D341Med (cell line): Measurements from ENCODE around the gene DYNC1I1.

Experiments
- DNase-seq: peaks from one replicate; pipeline ENCODE4 v3.0.0; 2012; ENCODE audit warnings: low spot score

Gene DYNC1I1

DNA sequence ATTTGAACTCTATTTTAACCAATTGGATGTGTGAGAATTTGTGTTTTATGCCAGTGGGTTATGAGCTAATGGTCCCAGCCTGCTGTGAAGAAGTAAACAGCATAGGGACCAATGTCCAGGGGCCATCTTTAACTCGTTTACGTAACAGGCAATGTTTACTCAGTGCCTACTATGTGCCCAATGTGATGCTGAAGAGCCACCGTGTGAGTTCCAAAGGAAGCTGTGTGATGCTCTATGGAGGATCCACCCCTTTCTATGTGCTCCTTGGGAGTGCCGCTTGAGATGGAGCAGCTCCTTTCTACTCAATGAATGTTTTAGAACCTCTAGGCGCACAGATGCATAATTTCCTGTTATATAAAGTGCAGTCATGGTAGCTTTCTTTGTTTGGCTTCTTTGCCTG is 21.3 kb downstream of the DYNC1I1 start:
- no peak for DNase-seq

DNA sequence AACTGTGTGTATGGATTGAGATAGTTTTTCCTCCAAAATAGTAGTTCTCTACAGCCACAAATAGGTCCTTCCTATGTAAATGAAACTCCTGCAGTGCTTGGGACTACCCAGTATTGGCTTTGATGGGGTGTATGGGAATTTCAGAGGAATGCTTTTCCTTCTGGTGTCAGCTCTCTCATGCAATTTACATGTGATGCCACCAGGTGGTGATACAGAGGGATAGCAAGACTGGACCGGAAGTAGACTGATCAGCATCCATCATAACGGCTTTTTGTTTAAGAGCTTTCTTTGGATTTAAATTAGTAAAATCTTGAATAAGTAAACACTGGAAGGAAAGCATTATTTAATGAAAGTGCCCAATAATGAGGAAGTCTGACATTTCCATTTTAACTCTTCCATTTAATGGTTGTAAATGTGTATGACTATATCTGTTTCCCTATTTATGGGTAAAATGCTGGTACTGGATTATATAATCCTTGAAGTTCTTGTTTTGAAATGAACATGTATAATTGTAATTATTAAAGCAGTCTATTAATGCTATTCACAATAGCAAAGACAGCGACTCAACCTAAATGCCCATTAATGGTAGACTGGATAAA is 22.7 kb downstream of the DYNC1I1 start:
- DNase-seq, result peak; percentile 33

DNA sequence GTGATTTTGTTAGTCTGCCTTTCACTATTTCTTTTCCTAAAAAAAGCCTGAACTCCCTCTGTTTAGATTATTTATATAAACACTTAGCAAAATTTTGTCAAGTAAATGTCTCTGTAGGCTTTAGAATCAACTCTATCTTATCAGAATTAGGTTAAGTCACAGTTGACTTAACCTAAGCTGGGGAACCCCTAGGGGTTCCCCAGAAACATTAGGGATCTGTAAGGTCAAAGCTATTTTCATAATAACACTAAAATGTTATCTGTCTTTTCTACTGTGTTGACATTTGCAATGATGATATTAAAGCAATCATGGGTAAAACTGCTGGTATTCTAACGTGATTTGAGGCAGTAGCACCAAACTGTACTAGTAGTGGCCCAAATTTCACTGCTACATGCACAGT is 24.3 kb downstream of the DYNC1I1 start:
- DNase-seq, result no peak

DNA sequence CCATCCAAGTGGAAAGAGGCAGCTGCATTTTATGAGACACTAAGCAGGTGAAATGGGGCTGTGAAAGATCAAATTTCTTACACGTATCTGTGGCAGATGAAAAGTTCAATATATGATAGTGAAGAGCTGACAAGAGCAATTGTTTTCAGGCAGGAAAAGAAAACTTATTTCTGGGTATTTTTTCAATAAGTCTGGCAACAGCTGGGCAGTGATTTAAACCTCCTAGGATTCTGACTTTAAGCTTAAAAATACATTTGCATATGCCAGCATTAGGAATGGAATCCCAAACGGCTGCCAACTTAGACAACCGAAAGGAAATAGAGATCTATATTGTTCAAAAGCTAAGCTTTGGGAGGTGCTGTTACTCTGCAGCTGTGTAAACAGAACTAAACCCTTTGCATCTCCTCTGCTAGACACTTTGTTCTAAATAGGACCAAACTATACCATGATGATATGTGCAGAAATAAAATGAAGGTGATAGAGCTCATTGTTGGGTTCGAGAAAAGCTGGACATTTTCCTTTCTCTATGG is 26.1 kb downstream of the DYNC1I1 start:
- no peak for DNase-seq

DNA sequence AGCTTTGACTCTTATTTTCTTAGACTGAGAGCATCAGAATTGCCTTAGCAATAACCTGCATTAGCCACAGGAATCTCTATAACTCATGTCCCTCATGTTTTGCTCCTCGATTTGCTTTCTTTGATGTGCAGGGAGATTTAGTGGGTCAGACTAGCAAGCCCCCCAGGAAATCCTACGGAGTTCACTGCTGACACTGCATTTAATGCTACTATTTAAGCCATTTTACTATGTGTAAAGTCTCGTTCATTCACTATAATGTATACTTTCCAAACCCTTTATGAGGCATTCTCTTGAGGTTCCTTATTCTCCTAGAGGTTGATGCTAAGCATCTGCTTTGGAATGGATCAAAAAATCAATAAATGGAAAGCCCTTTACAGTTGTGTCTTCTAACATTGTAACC is 28.4 kb downstream of the DYNC1I1 start:
- DNase-seq, result no peak

DNA sequence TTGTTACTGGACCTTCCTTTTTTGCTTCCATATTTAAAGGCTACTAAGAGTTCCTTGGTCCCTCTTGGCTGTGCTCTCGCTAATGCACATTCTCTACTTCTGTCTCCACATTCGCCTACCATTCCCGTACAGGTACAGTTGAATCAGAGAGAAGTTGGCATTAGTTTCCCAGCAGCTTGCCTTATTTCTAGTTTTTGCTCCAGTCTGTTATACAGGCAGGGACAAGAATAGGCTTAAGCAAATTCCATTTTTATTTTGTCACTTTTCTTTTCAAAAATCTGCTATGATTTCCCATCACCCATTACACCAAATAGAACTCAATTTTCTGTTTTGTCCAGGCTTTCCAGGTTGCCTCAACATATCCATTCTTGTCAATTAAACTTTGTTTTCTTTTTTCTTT is 29.9 kb downstream of the DYNC1I1 start:
- DNase-seq, result no peak

DNA sequence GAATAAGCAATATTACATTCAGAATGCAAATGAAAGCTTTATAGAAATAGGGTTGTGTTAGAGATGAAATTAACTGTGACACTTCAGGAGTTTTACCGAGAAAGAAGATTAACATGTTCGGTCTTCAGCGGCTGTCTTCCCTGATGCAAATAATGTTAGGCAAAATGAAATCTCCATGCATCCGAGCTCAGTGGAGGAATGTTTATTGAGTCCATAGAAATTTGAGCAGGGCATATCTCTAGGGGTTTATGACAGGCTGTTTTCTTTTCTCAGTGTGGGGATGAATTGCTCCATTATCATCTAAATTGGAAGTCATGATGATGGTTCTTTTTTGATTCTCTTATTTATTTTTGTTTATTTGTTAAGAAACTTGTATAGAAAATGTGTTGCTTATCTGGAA is 31.7 kb downstream of the DYNC1I1 start:
- no peak for DNase-seq

DNA sequence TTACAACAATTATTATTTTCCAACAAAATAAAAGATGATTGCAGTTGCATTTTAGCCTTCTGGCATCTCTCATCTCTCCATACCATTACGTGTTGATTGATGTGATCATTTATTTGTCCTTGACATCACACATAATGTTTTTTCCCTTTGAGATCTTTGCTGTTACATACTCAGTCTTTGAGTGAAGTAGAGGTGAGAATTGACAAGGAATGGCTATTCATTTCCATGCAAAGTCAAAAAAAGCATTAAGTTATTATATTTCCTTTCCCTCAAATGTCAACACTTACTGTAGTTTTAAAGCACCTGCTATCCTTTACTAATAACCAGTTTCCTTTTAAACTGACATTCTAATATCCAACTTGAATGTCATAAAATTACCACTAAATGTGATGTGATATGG is 33.6 kb downstream of the DYNC1I1 start:
- DNase-seq, result no peak

DNA sequence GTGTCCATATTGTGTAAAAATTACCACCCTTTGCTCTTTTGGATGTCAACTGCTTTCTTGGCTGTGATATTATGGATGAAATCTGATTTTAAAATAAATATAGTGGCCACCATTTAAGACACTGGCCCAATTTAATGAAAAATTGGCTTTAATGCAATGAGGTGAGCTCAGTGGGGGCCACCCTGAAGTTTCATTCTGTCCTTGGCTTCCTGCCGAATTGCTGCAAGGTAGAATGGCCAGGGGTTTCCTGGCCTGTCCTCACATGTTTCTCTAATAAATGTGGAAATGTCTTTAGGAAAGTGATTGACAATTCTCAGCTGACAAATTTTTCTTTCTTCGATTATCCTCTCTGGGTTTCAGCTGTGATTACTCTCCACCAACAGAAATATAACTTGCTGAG is 36.0 kb downstream of the DYNC1I1 start:
- no peak for DNase-seq

DNA sequence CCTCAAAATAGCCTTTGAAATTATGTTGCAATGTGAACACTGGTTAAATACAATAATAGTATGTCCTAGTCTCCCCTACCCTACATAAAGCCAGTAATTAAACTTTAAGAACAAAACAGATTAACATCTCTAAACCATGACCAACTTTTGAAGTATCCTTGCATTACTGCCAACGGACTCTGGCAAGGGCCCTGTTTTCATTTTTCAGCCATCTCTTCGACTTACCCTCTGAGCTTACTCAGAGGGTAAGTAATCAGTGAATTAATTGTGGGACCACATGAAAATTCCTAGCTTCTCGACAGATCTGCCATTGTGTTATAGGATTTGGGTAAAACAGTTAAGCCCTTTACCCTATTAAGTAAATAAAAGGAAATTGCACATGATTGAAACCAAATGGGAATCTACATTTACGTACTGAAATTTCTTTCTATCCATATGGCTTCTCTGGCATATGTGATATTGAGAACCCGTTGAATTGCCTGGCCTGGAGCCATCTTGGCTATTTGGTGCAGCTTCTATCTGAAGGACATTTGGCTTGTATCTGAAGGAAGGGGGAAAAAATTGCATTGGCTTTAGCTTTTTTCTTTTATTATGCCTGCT is 39.6 kb downstream of the DYNC1I1 start:
- DNase-seq, result no peak

DNA sequence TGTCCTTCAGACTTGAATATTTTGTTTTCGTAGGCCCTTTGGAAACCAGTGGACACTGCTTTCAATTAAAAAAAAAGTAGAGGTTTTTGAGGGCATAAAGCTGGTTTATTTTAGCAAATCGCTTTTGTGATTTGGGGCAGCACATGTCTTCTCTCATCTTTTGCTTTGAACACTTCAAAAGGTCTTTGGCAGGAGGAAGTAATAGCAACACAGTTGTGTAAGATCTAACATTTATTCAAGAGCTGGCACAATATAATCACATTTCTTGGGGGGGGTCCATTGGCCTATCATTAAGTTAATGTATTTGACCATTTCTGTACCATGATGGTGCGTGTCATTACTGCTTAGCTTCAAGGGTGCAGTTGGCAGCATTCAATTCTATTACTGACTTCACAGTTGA is 42.4 kb downstream of the DYNC1I1 start:
- DNase-seq, result no peak

DNA sequence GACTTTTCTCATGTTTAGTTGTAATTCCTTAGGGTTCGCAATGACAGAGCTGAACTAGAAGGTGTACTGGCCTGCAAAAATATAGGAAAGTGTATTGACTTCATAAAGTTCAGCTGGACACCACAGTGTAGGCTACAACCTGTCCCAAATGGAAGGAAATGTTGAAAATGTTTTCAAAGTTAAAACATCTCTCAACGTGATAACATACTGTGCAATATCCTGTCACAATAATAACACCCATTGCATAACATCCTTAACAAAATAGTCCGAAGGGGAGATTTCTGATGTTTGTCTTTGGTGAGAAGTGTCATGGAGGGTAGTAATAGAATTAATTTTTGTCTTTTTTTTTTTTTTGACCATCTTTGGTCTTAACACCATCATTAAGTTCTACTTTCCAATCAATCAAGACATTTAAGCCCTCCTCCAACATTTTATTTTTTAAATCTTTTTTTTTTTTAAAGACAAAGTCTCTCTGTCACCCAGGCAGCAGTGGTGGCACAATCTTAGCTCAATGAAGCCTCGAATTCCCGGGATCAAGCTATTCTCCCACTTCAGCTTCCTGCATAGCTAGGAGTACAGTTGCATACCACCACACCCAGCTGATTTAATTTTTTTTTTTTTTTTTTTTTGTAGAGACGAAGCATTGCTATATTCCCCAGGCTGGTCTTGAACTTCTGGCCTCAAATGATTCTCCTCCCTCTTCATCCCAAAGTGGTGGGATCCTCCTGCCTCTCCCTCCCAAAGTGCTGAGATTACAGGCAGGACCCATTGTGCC is 45.7 kb downstream of the DYNC1I1 start:
- no peak for DNase-seq

DNA sequence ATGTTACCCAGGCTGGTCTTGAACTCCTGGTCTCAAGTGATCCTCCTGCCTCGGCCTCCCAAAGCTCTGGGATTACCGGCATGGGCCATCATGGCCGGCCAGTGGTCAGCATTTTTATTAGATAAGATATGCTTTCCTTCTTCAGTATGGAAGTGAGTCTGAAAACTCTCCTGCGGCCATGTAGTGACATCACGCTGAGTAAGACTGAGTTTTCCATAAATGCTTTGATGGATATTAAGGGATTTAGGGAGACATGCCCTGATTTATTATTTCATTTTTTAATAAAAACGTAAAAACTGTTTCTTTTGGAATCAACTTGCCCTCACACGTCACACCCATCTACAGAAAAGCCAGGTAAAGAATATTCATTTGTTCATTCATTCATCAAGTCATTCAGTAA is 48.4 kb downstream of the DYNC1I1 start:
- DNase-seq, result no peak

DNA sequence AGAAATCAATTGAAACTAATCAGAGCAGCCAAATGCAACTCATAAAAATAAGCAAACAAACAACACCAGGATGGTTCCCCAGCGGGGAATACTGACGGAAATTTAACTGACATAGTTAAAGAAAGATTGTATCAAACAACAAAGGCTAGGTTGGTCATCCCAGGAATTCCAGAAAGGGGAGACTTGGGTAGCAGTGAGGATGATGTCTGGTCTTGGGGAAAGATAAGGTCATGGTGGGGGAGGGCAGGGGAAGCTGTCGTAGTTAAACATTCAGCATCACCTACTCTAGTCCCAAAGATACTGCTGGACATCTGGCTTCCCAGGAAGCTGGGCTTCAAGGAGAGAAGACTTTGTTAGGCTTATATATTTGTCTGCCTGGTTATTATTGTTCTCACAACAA is 50.4 kb downstream of the DYNC1I1 start:
- no peak for DNase-seq

DNA sequence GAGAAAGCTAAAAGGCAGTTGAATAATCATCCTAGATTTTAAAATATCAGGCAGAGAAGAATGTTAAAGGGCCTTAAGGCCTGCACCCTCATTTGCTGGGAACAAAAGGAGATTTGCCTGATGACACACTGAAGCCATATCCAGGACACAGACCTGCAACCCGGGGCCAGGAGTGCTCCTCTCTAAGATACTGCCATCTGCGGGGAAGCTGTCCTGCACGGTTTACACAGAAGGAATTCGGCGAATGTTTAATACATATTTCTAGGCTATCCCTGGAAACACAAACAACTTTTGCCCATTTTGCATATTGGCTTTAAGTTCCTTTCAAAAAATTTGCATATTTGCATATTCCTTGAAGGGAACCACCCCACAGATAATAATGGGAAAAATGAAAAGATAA is 52.3 kb downstream of the DYNC1I1 start:
- DNase-seq, result no peak

DNA sequence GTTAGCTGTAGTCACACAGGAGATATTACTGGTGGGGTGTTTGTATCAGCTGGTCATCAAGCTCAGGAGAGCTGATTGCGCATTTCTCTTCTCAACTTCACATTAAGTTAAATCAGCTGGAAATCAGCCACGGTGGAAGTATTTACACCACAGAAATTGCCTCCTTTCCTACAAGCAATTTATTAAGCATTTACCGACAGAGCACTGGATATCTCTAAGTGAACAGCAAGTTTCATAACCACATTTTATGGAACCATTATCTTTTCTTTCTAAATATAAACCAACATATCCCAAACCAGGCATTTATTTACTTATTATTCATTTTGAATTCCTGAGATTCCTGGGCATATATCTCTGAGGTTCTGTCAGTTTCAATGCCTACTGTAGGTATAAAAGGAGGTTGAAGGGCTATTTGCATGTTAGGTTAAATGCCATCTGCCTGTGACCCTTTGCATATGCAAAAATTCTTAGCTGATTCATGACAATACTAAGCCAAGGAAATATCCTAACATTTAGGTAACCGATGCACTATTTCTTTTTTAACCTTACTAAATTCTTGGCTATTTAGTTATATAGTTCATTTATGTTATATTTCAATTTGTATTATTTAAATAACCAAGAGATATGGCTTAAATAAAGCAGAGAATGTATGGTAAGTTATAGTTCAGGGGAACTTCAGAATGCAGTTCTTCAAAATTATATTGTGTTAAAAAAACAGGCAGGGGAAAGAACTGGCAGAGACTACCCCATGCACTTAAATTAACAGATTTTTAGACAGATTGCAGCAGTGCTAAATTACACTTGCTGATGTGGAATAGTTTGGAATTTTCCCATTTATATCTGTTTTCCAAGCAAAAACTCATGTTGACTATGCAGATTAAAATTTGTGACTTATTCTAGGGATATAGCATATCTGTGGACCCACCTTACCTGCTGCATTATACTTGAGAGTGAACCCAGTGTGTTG is 56.8 kb downstream of the DYNC1I1 start:
- DNase-seq, result no peak

DNA sequence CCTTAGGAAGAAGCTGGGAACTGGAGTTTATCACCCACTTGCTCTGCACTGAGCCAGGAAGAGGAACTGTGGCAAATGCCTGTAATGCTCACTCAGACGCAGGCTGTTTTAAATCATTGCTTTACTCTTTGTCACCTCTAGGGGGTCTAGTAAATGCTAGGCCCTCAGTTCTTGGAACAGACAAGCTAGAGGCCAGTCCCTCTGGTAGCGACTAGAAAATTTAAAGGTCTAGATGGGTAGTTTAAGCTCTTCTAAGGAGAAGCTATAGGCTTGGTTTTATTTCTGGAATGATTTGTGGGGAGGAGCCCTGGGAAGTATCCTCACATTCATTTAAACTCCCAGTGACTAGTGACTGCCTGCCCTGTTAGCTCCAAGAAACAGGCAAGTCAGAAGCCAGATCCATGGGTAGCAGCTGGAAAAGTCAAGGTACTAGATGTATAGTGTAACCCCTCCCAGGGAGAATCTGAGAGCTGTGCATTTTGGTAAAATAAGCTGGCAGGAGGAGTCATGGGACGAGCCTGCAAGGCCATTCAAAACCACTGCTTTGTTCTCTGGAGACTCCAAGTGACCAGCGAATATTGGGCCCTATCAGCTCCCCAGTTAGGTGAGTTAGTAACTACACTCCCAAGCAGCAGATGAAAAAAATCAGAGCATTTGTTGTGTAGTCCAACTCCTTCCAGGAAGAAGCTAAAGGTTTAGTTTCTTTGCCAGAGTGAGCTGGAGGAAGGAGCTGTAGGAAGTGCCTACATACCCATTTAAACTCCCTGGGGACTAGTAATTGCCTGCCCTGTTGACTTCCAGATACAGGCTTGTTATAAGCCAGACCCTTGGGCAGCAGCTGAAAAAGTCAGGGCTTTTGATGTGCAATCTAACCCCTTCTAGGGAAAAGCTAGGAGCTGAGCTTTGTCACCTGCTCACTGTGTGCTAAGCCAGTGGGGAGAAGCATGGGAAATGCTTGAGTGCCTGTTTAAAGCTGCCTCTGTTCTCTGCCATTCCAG is 68.9 kb downstream of the DYNC1I1 start:
- DNase-seq, result peak; percentile 36

DNA sequence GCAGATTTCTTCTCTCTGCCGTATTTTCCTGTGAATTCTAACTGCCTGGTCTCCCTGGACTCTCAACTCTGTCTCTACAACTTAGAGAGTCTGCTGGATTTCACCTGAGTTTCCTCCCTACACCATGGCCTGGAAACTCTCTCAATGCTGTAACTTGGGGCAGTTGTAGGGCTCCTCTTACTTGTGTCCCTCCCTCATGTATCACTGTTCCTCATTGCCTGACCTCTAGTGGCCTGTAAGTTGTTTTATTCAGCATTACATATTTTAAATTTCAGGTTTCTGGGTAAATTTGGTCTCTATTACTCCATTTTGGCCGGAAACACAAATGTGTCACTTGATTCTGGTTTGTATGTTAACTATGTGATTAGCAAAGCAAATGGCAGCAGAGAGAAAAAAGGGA is 70.9 kb downstream of the DYNC1I1 start:
- no peak for DNase-seq

DNA sequence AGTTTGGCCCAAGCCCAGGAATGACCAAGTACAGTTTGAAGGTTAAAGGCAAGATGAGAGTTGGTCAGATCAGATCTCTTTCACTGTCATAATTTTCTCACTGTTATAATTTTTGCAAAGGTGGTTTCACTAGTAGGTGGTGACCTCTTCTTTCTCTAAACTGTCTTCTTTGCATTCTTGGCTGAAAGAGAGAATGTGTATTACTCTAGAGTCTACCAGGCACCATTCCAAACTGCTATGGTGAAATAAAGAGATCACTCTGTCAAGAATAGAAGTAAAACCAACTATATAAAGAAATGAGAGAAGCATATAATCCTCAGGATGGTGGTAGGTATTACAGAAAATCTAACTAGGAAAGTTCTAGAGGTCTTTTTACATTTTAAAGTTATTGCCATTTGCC is 72.7 kb downstream of the DYNC1I1 start:
- no peak for DNase-seq

DNA sequence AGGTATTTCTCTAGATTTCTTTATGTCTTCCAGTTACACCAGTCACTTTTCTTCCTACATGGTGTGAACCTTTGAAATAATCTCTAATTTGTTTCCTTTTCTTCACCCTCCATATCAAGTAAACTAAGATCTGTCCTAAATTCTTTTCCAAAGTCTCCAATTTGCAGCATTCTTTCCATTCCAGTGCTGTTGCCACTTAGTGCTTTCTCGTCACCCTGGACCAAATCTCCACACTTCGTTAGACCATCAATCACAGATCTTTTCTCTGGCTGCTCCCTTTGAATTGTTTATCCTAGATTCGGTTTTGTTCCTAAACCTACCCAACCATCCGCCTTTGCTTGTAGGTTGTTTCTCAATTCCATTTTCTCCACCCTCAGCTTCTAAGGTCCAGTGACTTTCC is 74.7 kb downstream of the DYNC1I1 start:
- DNase-seq, result no peak

DNA sequence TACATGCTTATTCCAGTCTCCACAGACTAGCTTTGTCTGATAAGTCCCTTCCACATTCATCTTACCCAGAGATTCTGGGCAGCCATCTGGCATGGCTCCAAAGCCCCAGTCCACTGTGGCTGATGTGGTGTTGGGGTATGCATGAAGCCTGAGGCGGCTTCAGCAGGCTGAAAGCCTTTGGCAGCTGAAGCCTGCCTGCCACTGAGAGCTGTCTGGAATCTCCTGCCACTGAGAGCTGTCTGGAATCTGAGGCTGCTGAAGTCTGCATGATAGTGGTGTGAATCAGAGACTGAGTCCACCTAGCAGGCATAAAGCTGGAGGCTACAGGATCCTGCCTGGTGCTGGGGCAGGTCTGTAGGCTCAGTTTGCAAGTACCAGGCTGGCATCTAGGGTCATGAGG is 87.1 kb downstream of the DYNC1I1 start:
- DNase-seq, result no peak
